GM18861 (cell line): ENCODE results near the gene PAQR6.

Experiments
- ATAC-seq: cut with Tn5 transposase; IDR thresholded peaks from one replicate; pipeline ENCODE4 v1.9.1; 2021; ENCODE audit not compliant: unreplicated experiment

The PAQR6 gene, protein sequence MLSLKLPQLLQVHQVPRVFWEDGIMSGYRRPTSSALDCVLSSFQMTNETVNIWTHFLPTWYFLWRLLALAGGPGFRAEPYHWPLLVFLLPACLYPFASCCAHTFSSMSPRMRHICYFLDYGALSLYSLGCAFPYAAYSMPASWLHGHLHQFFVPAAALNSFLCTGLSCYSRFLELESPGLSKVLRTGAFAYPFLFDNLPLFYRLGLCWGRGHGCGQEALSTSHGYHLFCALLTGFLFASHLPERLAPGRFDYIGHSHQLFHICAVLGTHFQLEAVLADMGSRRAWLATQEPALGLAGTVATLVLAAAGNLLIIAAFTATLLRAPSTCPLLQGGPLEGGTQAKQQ

DNA sequence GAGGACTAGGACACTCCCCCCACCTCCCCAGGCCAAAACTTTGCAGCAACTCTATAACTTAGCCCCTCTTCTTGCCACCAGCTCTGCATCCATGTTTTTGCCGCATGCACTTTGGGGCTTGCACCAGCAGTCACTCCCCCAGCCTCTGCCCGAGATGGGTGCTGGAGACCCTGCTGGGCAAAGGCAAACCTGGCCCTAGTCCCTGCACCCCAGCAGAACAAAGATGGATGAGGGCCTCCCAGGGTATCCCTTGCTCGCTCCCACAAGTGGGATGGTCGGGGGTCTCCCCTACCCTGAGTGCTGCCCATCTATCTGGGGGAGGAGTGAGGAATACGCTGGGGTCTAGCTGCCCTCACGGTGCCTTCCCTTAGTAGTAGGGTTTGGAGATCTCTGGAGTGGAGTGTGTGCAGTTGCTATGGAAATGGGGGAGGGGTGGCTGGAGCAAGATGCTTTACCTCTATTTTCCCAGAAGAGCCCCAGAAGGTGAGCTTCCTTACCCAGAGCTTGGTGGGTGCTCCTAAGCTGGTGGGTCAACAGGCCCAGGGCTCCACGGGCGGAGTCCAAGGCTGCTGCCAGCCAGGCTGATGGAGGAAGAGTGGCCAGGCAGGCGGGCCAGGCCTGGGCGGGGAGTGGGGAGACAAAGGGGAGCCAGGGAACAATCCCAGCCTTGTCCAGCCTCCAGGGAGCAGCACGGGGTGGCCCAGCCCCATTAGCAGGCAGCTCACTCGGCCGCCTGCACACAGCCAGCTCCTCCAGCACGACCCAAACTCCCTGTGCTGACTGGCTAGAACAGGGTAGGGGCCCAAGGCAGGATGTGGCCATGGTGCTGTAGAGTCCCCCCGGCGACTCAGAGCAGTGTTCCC, at the start of gene PAQR6:
Gene PAQR6, minus strand, starts transcription at position 597 of the 863 bp plus-strand sequence. CDS start 1,325 bp downstream, outside the sequence.
- ATAC-seq = no peak

DNA sequence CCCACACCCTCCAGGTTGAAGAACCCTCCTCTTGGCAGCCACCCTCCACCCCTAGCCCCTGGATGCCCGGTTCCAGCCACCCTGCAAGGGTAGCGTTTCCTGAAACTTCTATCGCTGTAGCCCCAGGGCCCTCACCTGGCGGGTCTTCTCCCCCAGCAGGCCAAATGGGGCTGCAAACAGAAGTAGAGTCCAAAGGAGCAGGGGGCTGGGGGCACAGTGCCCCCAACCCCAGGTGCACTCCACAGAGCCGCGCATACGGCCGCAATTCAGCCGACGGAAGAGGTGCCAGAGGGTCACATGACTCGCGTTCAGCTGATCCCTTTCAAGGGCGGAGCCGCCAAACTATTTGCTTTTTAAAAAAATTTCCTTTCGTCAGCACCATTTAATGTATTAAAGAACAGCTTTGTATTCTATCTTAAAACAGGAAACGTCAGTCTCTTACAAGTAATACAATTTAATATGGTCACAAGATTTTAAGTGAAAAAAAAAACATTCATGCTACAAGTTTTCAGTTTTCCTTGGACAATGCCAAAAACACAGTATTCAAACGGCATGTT, 47.6 kb upstream of the PAQR6 start, which contains the start of gene GLMP:
Gene GLMP, minus strand, starts transcription at position 289 of the 557 bp plus-strand sequence. Its CDS starts 34 bp downstream, at position 255.
- ATAC-seq = no peak

DNA sequence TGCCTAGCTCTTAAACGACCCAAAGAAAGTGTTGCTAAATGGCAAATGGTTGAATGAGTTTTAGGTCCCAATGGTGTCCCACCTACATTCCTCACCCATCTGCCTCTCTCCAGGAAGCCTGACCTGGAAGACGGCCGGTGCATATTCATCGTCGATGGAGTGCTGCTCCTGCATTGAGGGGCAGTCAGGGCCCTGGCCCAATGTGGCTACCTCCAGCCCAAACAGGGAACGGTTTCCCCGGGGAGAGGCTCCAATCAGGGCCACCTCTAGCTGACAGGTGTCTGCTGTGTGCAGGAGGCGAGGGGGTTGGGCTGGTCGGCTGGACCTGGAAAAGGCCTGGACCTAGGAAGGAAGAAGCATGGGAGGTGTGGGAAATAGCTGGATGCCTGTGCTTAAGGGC, 46.0 kb upstream of the PAQR6 start:
- ATAC-seq = no peak

DNA sequence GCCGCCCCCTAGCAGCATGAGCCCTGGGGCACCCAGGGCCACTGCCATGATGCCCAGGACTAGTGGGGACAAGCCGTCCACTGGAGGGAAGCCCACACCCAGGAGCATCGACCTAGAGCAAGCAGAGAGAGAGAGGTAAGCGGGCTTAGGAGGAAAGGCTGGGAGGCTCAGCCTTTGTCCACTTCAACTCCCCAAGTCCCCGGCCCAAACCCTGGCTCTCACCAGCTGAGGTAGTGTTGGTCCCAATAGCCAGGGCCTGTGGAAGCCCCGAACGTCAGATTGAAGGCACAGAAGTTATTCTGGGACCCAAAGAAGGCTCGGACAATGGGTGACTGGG, 45.2 kb upstream of the PAQR6 start:
- no peak for ATAC-seq

DNA sequence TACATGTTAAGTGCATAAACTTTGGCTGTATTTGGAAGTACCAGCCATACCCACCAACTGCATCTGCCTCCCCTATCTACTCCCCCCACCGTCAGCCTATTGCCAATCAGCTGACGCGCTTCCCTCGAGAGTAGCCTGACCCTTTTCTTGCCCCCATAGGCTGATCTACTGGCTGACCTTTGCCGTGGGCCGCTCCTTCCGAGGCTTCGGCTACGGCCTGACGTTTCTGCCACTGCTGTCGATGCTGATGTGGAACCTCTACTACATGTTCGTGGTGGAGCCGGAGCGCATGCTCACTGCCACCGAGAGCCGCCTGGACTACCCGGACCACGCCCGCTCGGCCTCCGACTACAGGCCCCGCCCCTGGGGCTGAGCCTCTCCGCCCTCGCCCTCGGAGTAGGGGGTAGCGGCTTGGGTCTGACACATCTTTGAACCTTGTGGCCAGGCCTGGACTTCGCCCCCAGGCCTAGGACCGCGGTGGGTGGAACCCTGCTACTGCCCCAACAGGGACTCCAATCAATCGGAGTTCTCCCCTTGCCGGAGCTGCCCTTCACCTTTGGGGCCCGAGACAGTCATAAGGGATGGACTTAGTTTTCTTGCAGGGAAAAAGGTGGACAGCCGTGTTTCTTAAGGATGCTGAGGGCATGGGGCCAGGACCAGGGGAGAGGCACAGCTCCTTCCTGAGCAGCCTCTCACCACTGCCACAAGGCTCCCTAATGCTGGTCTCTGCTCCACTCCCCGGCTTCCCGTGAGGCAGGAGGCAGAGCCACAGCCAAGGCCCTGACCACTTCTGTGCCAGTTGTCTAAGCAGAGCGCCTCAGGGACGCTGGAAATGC, 43.6 kb upstream of the PAQR6 start:
- ATAC-seq = peak; percentile 62

DNA sequence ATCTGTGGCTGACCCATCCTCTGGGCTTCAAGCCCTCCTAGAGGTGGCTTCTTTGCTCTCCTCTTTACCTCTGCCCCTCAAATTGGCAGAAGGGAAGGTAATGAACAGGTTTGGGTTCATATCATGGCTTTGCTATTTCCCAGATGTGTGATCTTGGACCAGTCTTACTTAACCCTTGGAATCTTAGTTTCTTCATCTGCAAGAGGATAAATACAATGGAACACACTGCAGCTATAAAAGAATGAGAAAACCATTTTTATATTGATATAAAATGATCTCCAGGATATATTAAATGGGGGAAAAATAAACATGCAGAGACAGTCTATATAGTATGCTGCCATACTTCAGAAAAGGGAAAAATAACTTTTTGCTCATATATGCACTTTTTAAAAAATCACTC, 42.0 kb upstream of the PAQR6 start:
- ATAC-seq = no peak

DNA sequence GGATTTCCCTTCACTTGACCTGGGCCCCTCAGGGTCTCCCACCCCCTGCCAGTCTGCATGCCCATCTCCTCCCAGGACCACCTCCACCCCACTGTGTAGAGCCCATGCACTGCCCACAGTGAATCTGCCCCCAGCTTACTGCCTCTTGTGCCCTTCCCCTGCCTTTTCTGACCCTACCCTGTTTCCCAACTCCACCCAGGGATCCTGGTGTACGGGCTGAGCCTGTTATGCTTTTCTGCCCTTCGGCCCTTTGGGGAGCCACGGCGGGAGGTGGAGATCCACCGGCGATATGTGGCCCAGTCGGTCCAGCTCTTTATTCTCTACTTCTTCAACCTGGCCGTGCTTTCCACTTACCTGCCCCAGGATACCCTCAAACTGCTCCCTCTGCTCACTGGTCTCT, 38.2 kb upstream of the PAQR6 start:
- no peak for ATAC-seq

DNA sequence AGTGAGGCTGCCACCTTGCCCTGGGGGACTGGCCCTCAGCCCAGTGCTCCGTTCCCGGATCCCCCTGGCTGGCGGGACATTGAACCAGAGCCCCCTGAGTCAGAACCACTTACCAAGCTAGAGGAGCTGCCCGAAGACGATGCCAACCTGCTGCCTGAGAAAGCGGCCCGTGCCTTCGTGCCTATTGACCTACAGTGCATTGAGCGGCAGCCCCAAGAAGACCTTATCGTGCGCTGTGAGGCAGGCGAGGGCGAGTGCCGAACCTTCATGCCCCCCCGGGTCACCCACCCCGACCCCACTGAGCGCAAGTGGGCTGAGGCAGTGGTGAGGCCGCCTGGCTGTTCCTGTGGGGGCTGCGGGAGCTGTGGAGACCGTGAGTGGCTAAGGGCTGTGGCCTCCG, 37.6 kb upstream of the PAQR6 start:
- ATAC-seq = no peak

DNA sequence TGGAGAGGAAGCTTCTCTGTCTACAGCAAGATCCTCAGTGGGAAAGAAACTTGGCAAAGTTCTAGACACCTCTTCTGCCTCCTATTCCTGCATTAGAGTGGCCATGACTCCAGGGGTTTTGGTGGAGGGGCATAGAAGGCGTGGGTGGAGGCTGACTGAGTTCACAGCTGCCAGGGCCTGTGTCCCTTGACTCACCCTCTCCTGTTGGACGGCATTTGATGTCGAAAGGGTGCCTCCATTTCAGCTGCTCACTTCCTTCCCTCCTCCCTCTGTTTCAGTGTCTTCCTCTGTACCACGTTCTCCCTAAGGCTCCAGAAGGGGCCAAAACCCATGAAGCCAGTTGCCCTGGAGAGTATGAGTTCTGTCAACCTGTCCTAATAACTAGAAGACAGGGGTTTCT, 36.9 kb upstream of the PAQR6 start:
- no peak for ATAC-seq

DNA sequence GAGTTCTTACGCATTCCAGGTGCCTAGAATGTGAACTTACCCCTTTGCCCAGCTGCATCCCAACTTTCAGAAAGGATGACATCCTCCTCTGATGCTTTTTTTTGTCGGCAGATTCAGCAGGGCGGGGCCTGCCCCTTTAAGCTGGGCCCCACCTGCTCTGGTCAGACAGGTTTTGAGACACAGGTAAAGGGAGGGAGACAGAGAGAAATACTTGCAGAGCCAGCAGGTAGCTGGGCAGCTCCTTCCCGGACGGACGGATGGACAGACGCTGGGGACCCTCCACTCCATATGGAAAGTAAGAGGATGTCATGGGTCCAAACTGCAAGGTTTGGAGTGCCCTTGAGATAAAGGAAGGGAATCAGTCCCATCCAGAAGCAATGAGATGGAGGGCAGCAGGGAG, 36.3 kb upstream of the PAQR6 start, which contains the start of gene TMEM79:
Gene TMEM79, plus strand, starts transcription at position 214 of the 400 bp plus-strand sequence. CDS start 902 bp downstream, outside the sequence.
- ATAC-seq = no peak

DNA sequence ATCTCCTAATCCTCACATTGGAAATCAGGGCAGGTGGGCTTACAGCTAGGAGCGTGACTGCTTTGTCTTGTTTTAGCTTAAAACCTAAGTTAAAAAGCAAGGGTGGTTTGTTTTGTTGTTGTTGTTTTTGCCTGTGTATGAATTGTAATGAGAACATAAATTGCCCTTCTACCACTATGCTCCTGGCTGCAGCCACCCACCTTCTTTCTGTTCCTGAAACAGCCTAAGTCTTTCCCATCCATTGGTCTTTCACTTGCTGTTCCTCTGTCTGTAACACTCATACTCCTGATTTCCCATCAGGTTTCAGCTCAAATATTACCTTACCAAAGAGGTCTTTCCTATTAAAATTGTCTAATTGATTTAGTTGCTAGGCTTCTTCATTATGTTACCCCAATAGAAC, 35.7 kb upstream of the PAQR6 start:
- no peak for ATAC-seq

DNA sequence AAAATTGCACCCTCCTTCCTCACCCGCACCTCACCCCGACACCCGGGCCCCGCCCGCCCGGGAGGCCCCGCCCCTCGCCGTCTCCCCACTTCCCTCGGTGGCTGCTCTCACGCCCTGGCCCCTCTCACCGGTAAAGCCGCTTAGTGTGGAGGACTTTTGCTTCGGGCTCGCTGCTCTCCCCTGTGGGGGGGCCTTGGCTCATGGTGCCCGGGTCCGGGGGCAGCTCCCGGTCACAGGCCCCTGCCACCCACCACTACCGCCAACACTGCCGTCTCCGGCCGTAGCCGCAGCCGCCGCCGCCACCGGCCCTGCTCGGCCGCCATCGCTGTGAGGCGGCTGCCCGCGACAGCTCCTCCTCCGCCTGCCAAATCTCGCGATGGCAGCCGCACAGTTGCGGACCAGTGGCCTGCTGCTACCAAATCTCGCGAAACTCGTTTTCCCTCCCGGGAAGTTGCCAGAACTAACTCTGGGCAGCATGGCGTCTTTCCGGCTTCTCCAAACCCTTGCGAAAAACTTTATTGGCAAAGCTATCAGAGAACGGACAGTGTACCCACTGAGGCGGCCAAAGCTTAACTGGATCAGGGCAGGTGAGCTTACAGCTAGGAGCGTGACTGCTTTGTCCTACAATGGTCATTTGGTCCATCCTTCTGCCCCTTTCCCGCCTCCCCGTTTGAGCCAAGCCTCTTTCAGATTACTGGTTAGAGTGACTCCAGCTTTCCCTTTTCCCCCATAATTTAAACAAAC, 34.8 kb upstream of the PAQR6 start, which contains the start of gene SMG5:
Gene SMG5, minus strand, starts transcription at position 347 of the 744 bp plus-strand sequence. Its CDS starts 145 bp downstream, at position 202.
- ATAC-seq = peak; percentile 72

DNA sequence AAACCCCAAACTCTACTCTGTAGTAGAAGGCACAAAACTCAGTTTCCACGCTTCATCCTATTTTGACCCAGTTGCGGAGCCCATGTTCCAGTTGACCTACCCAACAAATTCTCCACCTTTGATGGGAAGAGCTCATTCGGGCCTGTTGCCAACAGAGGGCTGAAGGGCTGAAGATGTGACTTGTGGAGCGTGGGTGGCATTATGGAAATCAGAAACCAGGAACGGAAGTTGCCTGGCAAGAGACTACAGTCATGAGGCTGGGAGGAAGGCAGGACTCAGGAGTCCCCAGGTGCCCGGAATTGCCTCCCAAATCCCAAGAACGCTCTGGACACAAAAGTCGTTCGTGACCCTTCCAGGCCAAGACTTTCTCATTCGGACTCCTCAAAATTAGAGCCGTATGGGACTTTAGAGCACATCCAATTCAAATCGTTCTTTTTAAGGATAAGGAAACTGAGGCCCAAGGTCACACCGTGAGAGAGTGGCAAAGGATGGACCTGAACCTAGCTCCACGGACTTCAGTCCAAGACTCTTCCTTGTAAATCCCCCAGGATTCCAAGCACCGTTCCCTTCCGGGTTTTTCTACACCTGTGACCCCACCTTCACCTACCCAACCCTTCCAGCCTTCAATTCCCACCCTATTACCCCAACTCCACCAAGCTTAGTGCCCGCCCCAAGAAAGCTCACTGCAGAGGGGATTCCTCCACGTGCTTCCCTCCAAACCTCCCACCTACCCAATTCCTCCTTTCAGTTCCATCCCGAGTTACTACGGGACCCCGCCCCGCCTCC, 34.0 kb upstream of the PAQR6 start:
- peak; percentile 1 for ATAC-seq

DNA sequence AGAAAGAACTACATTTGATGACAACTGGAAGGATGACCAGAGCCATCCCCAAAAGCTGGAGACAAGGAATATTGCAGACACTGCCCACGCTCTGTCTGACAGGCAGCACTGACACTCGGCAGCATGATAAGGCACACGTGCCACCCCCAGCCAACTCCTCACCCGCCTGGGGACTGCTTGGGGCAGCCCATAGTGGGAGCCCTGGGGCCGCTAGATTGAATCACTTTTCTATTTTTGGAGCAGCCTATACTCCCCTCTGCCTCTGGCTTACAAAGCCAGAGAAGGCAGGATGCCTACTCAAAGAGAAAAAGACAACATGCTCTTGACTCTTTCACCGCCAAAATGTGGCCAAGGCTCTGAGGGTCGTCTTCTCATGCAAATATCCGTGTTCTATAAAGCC, 33.4 kb upstream of the PAQR6 start:
- ATAC-seq = peak; percentile 36

DNA sequence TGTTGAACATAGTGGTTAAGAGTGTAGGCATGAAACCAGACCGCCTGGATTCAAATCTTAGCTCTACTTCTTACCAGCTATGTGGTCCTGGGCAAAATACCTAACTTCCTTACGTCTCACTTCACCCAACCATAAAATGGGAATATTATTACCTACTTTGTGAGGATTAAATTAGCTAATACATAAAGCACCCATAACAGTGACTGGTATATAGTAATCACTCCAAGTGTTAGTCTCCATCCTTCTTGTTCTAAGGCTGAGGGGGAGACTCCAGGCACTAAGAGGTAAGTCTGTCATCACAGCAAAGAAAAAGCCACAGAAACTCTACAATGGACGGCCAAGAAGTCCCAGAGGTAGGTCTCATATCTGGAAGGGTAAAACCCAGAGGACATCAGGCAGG, 32.0 kb upstream of the PAQR6 start:
- no peak for ATAC-seq

DNA sequence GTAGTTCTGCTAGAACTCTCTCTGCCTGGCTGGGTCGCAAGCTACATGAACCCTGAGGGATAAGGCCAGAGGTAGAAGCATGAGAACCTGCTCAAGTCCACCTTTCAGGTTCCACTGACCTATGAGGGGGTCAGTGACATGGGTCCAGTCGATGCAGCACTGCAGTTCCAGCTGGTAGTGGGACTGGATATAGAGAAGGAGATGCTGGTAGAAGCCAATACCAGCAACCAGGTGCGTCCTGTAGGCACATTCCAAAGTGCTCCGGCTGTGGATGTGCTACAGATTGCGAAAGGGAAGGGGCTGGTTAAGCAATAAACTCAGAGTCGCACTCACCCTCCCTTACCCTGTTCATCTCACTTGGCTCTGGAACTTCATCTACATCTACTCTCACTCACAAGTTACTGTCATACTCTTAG, 29.1 kb upstream of the PAQR6 start:
- no peak for ATAC-seq

DNA sequence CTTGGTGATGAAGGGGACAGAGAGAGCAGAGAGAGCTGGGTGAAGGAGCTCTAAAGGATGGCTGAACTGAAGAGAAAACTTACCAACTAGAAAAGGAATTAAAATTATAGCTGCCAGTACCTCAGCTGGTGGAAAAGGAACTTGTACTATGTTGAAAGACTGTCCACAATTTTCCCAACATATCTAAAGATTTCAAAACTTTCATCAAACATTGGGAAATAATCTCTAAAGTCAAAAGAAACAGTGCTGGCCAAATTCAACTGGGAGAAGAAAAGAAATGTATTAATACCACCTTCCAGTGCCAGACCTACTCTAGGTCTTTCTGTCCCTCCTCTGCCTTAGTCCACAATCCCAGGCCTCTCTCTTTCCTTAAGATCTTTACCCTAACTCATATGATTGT, 28.7 kb upstream of the PAQR6 start:
- no peak for ATAC-seq

DNA sequence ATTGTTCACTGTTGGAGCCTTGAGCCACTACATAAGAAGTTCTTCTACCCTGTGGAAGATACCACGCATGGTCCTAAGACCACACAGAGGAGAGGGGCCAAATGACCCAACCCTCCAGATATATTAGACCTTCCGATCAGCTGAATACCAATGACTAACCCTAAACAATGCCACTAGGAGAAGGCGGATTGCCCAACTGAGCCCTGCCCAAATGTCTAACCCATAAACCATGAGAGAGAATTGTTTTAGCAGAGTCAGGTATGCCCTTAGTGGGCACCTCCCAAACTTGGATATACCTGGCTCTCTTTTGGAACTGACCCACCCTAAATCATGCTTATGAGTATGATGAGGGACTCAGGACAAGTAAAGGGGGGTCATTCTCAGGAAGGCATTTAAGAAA, 22.5 kb upstream of the PAQR6 start:
- no peak for ATAC-seq

DNA sequence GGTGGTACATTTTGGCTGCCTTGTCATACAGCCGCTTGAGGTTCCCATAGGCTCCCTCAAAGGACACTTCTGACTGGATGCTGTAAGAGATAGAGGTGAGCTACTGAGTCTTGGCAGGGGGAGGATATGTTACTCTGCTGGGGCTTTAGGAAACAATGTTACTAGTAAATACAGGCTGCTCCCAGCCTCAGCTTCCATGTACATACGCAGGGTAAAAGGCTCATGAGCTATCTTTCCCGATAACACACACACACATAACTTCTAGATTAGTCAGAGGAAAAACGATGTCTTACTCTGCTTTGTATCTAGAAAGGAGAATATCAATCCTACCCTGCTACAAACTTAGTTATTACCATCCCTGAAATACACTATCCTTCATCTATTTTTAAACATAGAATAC, 20.5 kb upstream of the PAQR6 start:
- ATAC-seq = no peak
